ENCODE results near the gene ANKS3.

ANKS3 gene

GRCh38 chr16:4733211-4733742 lies 794 bp downstream of the ANKS3 start:
- Histone ChIP-seq H3K4me3 (ENCODE audit: low read depth, low read length) (peak overlapping the region; percentile 94), H3K9me3 (ENCODE audit: control insufficient read depth, insufficient read depth, low read depth, low read length) (no peaks in the 10 kb centered on the region), H3K4me1 (ENCODE audit: control insufficient read depth, insufficient read depth, low read length) (no peaks in the 10 kb centered on the region), H3K27ac (ENCODE audit: extremely low read depth, low read depth, low read length) (no peak overlapping the region), H3K36me3 (ENCODE audit: control insufficient read depth in 2 of 2, insufficient read depth in 1 of 2, low read length in 2 of 2) (peaks cover 3 to 32% of the 10 kb centered on the region in 2 experiments; a peak in 2 of 3 replicates)
- ChIA-PET CTCF (no interaction called here), POLR2A (interaction anchor here (1.3 to 3.0 kb wide), 4 partner anchors 34 to 212 kb away, joined by 4 to 43 read pairs (median 6); partner anchors contain the start of gene ZNF500)
- TF ChIP-seq ZNF626 (tag by site-specific recombination; IDR thresholded peaks at IDR 0.05), result no peak
- TF ChIP-seq OSR2 (tag by site-specific recombination; IDR thresholded peaks at IDR 0.05), result no peak
- TF ChIP-seq ZBTB44 (tag by site-specific recombination; IDR thresholded peaks at IDR 0.05), result no peak
- TF ChIP-seq ZNF223 (tag by site-specific recombination; IDR thresholded peaks at IDR 0.05), result no peak
- TF ChIP-seq, protein P1, sequence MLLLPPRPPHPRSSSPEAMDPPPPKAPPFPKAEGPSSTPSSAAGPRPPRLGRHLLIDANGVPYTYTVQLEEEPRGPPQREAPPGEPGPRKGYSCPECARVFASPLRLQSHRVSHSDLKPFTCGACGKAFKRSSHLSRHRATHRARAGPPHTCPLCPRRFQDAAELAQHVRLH (tag by site-specific recombination; IDR thresholded peaks at IDR 0.05), result no peak
- no peak for TF ChIP-seq ZSCAN16 (tag by site-specific recombination; IDR thresholded peaks at IDR 0.05)
- no peak for TF ChIP-seq ZNF670 (tag by site-specific recombination; IDR thresholded peaks at IDR 0.05; ENCODE audit: low read depth)
- no peak for TF ChIP-seq ZNF26 (tag by site-specific recombination; IDR thresholded peaks at IDR 0.05)
- TF ChIP-seq, protein P2, sequence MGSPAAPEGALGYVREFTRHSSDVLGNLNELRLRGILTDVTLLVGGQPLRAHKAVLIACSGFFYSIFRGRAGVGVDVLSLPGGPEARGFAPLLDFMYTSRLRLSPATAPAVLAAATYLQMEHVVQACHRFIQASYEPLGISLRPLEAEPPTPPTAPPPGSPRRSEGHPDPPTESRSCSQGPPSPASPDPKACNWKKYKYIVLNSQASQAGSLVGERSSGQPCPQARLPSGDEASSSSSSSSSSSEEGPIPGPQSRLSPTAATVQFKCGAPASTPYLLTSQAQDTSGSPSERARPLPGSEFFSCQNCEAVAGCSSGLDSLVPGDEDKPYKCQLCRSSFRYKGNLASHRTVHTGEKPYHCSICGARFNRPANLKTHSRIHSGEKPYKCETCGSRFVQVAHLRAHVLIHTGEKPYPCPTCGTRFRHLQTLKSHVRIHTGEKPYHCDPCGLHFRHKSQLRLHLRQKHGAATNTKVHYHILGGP (tag by site-specific recombination; IDR thresholded peaks at IDR 0.05), result no peak
- no peak for TF ChIP-seq ZNF645 (tag by site-specific recombination; IDR thresholded peaks at IDR 0.05)
- TF ChIP-seq ZNF837 (tag by site-specific recombination; IDR thresholded peaks at IDR 0.05), result no peak
- TF ChIP-seq ZNF600 (tag by site-specific recombination; IDR thresholded peaks at IDR 0.05), result no peak
- no peak for TF ChIP-seq ZSCAN23 (tag by site-specific recombination; IDR thresholded peaks at IDR 0.05)

GRCh38 chr16:4729876-4730275 lies 4.2 kb downstream of the ANKS3 start:
- ChIA-PET POLR2A (no interaction called here), CTCF (interaction anchor here (0.6 to 0.7 kb wide), 4 partner anchors 12 to 233 kb away, joined by 3 to 5 read pairs (median 4); no protein-coding TSS in a partner anchor)
- no peak overlapping the region for H3K27ac ChIP-seq (ENCODE audit: extremely low read depth, low read depth, low read length)
- no peaks in the 10 kb centered on the region for H3K9me3 ChIP-seq (ENCODE audit: control insufficient read depth, insufficient read depth, low read depth, low read length)
- H3K4me3 ChIP-seq (ENCODE audit: low read depth, low read length), result no peak overlapping the region
- no peaks in the 10 kb centered on the region for H3K4me1 ChIP-seq (ENCODE audit: control insufficient read depth, insufficient read depth, low read length)
- peaks cover 3 to 55% of the 10 kb centered on the region in 2 experiments; a peak in 2 of 3 replicates for H3K36me3 ChIP-seq (ENCODE audit: control insufficient read depth in 2 of 2, insufficient read depth in 1 of 2, low read length in 2 of 2)
- TF ChIP-seq ZNF639 (tag by site-specific recombination; IDR thresholded peaks at IDR 0.05) (no peak), ZNF341 (tag by site-specific recombination; IDR thresholded peaks at IDR 0.05; ENCODE audit: low read depth) (no peak), ZNF776 (tag by site-specific recombination; IDR thresholded peaks at IDR 0.05; ENCODE audit: borderline replicate concordance) (no peak), ZNF239 (tag by site-specific recombination; IDR thresholded peaks at IDR 0.05) (no peak), SP7 (tag by site-specific recombination; IDR thresholded peaks at IDR 0.05) (no peak), ZNF529 (tag by site-specific recombination; IDR thresholded peaks at IDR 0.05; ENCODE audit: insufficient replicate concordance) (no peak), ZNF558 (tag by site-specific recombination; IDR thresholded peaks at IDR 0.05) (no peak), ZSCAN16 (tag by site-specific recombination; IDR thresholded peaks at IDR 0.05) (no peak)
- TF ChIP-seq, protein P3, sequence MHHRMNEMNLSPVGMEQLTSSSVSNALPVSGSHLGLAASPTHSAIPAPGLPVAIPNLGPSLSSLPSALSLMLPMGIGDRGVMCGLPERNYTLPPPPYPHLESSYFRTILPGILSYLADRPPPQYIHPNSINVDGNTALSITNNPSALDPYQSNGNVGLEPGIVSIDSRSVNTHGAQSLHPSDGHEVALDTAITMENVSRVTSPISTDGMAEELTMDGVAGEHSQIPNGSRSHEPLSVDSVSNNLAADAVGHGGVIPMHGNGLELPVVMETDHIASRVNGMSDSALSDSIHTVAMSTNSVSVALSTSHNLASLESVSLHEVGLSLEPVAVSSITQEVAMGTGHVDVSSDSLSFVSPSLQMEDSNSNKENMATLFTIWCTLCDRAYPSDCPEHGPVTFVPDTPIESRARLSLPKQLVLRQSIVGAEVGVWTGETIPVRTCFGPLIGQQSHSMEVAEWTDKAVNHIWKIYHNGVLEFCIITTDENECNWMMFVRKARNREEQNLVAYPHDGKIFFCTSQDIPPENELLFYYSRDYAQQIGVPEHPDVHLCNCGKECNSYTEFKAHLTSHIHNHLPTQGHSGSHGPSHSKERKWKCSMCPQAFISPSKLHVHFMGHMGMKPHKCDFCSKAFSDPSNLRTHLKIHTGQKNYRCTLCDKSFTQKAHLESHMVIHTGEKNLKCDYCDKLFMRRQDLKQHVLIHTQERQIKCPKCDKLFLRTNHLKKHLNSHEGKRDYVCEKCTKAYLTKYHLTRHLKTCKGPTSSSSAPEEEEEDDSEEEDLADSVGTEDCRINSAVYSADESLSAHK (tag by site-specific recombination; IDR thresholded peaks at IDR 0.05), result no peak
